ENCODE results near the gene SLC25A26. TPM values are rescaled to one million over a fixed set of nuclear protein-coding genes. Genes with fewer than 3 reads are reported as not detected.
"Not testable (repeated sequence)": the region's sequence is repeated elsewhere in the genome, so short reads cannot be mapped to it uniquely, and the experiment has no call there.

Gene SLC25A26
- total RNA-seq, 2 donors from 2014 or later: 19.1 to 22.4 TPM

DNA sequence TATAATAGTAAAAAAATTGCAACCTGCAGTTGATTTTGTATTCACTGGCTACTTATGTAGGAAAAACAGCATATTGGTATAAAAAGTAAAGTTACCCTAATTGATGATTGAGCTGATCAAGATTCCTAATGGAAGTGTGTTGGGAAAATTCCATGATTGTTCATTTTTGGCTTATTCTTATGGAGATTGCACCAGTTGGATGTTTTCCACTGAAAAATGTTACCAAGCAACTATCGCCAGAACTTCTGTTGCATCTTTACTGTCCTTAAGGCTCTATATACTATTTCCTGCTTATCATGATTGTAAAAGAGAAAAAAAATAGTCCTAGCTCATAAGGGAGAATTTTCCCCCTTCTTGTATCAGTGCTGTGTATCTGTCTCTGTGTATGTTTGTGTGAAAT, 48.6 kb downstream of the SLC25A26 start:
- Histone ChIP-seq H3K27ac (no peak overlapping the region), H3K36me3 (no peaks in the 10 kb centered on the region), H3K9me3 (no peaks in the 10 kb centered on the region), H3K4me1 (no peaks in the 10 kb centered on the region), H3K27me3 (no peaks in the 10 kb centered on the region), H3K4me3 (no peak overlapping the region)
- DNase-seq (ENCODE audit: low spot score): no peak
- no peak for TF ChIP-seq CTCF (IDR thresholded peaks at IDR 0.05)

GRCh38 chr3:66270288-66270687, 49.5 kb downstream of the SLC25A26 start:
- H3K27ac ChIP-seq: no peak overlapping the region
- no peaks in the 10 kb centered on the region for H3K36me3 ChIP-seq

GRCh38 chr3:66270701-66271100, 49.9 kb downstream of the SLC25A26 start:
- TF ChIP-seq CTCF (IDR thresholded peaks at IDR 0.05): no peak
- Histone ChIP-seq H3K9me3 (no peaks in the 10 kb centered on the region), H3K4me1 (no peaks in the 10 kb centered on the region), H3K4me3 (no peak overlapping the region), H3K36me3 (no peaks in the 10 kb centered on the region), H3K27me3 (no peaks in the 10 kb centered on the region), H3K27ac (no peak overlapping the region)
- DNase-seq (ENCODE audit: low spot score): no peak

More at GRCh38 chr3:66270288-66270687, 49.5 kb downstream of the SLC25A26 start:
- Histone ChIP-seq H3K4me3 (no peak overlapping the region), H3K9me3 (no peaks in the 10 kb centered on the region), H3K4me1 (no peaks in the 10 kb centered on the region), H3K27me3 (no peaks in the 10 kb centered on the region)
- no peak for DNase-seq (ENCODE audit: low spot score)
- TF ChIP-seq CTCF (IDR thresholded peaks at IDR 0.05): no peak

DNA sequence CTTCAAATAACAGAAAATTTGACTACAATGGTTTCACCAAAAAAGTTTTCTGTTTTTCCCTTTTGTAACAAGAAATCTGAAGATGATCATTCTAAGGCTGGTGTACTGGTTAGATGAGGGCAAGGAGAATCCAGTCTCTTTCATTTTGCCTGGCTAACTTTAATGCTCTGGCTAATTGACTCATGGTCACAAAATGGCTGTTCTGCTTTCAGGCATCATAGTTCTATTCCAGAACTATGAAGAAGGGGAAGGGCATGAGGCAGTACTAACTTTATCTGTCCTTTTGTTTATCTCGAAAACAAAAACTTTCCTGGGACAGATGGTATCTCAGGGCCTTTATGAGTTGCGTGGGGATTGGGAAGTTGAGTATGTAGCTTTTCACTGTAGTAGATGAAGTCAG, 50.4 kb downstream of the SLC25A26 start:
- no peak for DNase-seq (ENCODE audit: low spot score)
- Histone ChIP-seq H3K4me3 (no peak overlapping the region), H3K9me3 (no peaks in the 10 kb centered on the region), H3K36me3 (no peaks in the 10 kb centered on the region), H3K4me1 (no peaks in the 10 kb centered on the region), H3K27ac (no peak overlapping the region), H3K27me3 (no peaks in the 10 kb centered on the region)
- TF ChIP-seq CTCF (IDR thresholded peaks at IDR 0.05): no peak

GRCh38 chr3:66272016-66272415, 51.2 kb downstream of the SLC25A26 start:
- no peak for TF ChIP-seq CTCF (IDR thresholded peaks at IDR 0.05)
- no peaks in the 10 kb centered on the region for H3K4me1 ChIP-seq
- H3K27me3 ChIP-seq: no peaks in the 10 kb centered on the region
- no peak overlapping the region for H3K27ac ChIP-seq
- no peak overlapping the region for H3K4me3 ChIP-seq
- H3K9me3 ChIP-seq: no peaks in the 10 kb centered on the region
- H3K36me3 ChIP-seq: no peaks in the 10 kb centered on the region
- no peak for DNase-seq (ENCODE audit: low spot score)

DNA sequence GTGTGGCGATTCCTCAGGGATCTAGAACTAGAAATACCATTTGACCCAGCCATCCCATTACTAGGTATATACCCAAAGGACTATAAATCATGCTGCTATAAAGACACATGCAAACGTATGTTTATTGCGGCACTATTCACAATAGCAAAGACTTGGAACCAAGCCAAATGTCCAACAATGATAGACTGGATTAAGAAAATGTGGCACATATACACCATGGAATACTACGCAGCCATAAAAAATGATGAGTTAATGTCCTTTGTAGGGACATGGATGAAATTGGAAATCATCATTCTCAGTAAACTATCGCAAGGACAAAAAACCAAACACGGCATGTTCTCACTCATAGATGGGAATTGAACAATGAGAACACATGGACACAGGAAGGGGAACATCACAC, 54.0 kb downstream of the SLC25A26 start:
- H3K4me3 ChIP-seq; H3K27ac ChIP-seq; H3K36me3 ChIP-seq; H3K4me1 ChIP-seq; DNase-seq (ENCODE audit: low spot score); H3K9me3 ChIP-seq; H3K27me3 ChIP-seq: not testable (repeated sequence)
